ENCODE data around the gene GABBR2.
"Not testable (repeated sequence)": the region's sequence is repeated elsewhere in the genome, so short reads cannot be mapped to it uniquely, and the experiment has no call there.

GABBR2 gene

GRCh38 chr9:98719055-98719454, 10.3 kb upstream of the GABBR2 start:
- DNase-seq = no peak

GRCh38 chr9:98714833-98715232, 6.1 kb upstream of the GABBR2 start:
- DNase-seq = no peak

- no peak for DNase-seq
Measured at GRCh38 chr9:98712987-98713386, 4.3 kb upstream of the GABBR2 start.

GRCh38 chr9:98709968-98710965, 1.5 kb upstream of the GABBR2 start:
- DNase-seq = no peak

GRCh38 chr9:98708103-98708932, 417 bp downstream of the GABBR2 start:
- DNase-seq = peak; percentile 12

- peak; percentile 83 for DNase-seq
Measured at GRCh38 chr9:98707166-98708102, 1.3 kb downstream of the GABBR2 start.

GRCh38 chr9:98706651-98707165, 2.0 kb downstream of the GABBR2 start:
- DNase-seq = peak; percentile 83

GRCh38 chr9:98702835-98703380, 5.8 kb downstream of the GABBR2 start:
- DNase-seq = no peak

- no peak for DNase-seq
Measured at GRCh38 chr9:98702340-98702739, 6.4 kb downstream of the GABBR2 start.

GRCh38 chr9:98701576-98701975, 7.2 kb downstream of the GABBR2 start:
- DNase-seq = no peak

GRCh38 chr9:98700801-98701200, 7.9 kb downstream of the GABBR2 start:
- DNase-seq = no peak

GRCh38 chr9:98698856-98699255, 9.9 kb downstream of the GABBR2 start:
- no peak for DNase-seq

GRCh38 chr9:98694943-98695342, 13.8 kb downstream of the GABBR2 start:
- no peak for DNase-seq

GRCh38 chr9:98692392-98692791, 16.3 kb downstream of the GABBR2 start:
- no peak for DNase-seq

- no peak for DNase-seq
Measured at GRCh38 chr9:98691890-98692289, 16.8 kb downstream of the GABBR2 start.

- no peak for DNase-seq
Measured at GRCh38 chr9:98690686-98691085, 18.0 kb downstream of the GABBR2 start.

GRCh38 chr9:98688710-98689495, 19.8 kb downstream of the GABBR2 start:
- DNase-seq = no peak

- no peak for DNase-seq
Measured at GRCh38 chr9:98687911-98688310, 20.8 kb downstream of the GABBR2 start.

GRCh38 chr9:98686961-98687855, 21.5 kb downstream of the GABBR2 start:
- no peak for DNase-seq

- not testable (repeated sequence) for DNase-seq
Measured at GRCh38 chr9:98684816-98685215, 23.9 kb downstream of the GABBR2 start.

All from NCI-H2171 (cell line).